HK-2 (cell line): Measurements from ENCODE around the gene TMEM196.
A peak's percentile ranks its signal among the peaks of the same experiment; 100 is the strongest.

Experiments
- DNase-seq: peaks from one replicate; pipeline ENCODE4 v3.0.0-alpha.2; 2018; ENCODE audit not compliant: unreplicated experiment

TMEM196 gene

GRCh38 chr7:19772841-19773760 lies at the start of gene TMEM196:
TMEM196 (minus strand) TSS chr7:19773617; CDS start chr7:19772696, 921 bp downstream.
- DNase-seq = no peak

GRCh38 chr7:19816128-19816527 lies 42.7 kb upstream of the TMEM196 start:
- no peak for DNase-seq

- DNase-seq = no peak
These were observed 42.1 kb upstream of the TMEM196 start for GRCh38 chr7:19815546-19815945.

DNA sequence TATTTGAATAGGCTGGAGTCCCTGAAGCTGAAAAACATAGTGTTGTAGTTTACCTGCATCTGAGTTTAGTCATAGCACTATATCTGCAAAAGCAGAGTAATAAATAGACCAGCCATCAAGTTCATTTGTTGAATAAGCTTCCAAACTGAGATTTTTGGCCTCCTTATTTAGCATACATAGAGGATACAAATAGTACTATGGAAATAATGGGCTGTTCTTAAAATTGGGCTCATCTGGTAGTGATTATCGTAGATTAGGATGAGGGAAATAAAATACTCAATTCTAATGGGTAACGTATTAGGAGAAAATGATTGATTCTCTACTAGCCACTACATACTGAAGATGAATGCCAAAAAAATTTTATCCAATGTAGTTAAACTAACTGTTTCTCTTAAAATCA lies 41.4 kb upstream of the TMEM196 start:
- no peak for DNase-seq

GRCh38 chr7:19811386-19811785 lies 38.0 kb upstream of the TMEM196 start:
- no peak for DNase-seq

DNA sequence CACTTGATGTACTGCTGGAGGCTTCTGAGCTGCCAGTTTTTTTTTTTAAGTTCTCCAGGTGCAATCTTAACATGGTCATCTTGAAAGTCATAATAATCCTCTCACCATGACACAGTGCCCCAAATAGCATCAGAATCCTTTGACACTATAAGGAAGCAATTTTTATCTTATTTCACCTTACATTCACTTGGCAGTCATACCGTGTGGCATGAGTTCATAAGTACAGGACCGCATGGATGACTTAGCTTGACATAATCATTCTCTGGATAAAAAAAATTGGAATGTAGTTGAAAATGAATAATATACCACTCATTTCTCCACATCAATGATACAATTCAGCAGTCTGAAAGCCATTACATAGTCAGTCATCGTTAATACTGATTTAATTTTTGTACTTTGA lies 25.6 kb upstream of the TMEM196 start:
- no peak for DNase-seq

DNA sequence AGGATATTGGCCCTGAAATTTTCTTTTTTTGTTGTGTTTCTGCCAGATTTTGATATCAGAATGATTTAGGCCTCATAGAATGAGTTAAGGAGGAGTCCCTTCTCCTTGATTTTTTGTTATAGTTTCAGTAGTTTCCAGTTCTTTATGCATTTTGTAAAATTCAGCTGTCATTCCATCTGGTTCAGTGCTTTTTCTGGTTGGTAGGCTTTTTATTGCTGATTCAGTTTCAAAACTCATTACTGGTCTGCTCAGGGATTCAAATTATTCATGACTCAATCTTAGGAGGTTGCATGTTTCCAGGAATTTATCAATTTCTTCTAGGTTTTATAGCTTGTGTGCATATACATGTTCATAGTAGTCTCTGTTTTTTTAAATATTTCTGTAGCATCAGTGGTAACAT lies 10.1 kb upstream of the TMEM196 start:
- DNase-seq = no peak

- no peak for DNase-seq
These were observed 3.6 kb upstream of the TMEM196 start for GRCh38 chr7:19776981-19777380.

- no peak for DNase-seq
These were observed 2.2 kb upstream of the TMEM196 start for GRCh38 chr7:19775578-19775977.

- no peak for DNase-seq
These were observed 1.1 kb downstream of the TMEM196 start for GRCh38 chr7:19772306-19772705.

DNA sequence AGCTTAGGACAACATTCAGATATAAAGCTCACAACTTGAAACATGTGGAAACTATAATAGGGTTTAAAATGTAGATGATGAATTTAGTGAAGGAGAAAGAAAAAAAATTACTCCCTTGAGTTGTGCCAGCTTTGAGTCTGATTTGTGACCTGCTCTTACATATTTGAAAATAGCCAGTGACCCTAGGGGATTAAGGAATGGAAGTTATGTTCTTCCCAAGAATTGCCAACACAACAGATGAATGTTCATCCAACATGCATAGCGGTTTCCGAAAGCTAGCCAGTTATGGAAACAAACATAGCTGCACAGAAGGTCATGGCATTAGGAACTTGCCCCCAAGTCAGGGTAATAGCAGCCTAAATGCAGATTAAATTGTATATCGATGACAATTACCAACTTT lies 10.8 kb downstream of the TMEM196 start:
- no peak for DNase-seq

DNA sequence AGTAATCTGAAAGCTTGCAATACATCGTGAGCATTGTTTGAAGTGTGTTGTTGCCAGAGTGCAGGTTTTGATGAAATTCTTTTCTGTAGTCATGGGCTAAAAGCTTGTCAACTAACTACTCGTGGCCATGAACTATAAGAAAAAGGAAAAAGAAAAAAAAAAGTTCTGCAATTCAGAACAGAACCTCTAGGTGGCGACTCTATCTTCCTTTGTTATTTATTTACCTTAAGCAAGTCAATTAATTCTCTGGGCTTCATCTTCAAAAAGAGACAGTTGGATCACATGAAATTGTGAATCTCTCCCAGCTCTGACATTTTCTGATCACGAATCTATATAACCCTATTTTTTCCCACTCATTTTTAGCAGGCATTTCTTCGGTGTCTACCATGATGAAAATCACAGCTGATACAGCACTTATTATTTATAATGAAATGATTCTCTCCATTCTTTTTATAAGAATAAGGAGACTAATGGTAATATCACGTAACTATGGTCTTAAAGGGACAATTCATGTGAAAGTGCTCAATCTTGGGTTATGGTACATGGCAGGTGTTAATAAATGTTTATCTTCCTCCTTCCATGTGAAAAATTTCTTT lies 18.8 kb downstream of the TMEM196 start:
- no peak for DNase-seq

DNA sequence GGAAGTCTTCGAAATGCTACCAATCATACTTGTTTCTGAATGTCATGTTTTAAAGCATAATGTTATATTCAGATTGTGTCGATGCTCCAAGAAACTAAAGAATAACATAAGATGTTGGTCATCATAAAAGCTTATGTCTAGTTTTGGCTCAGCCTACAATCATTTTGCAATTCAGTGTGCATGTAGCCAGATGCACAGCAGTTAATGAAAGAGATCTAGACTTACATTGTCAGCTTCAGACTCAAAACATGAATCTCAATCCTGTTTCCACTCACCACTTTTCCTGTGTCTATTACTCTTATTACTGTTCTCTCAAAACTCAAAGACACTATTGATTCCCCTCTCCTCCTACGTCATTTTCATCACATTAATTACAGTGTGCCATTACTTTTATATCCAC lies 21.4 kb downstream of the TMEM196 start:
- no peak for DNase-seq

GRCh38 chr7:19749658-19750057 lies 23.8 kb downstream of the TMEM196 start:
- no peak for DNase-seq

DNA sequence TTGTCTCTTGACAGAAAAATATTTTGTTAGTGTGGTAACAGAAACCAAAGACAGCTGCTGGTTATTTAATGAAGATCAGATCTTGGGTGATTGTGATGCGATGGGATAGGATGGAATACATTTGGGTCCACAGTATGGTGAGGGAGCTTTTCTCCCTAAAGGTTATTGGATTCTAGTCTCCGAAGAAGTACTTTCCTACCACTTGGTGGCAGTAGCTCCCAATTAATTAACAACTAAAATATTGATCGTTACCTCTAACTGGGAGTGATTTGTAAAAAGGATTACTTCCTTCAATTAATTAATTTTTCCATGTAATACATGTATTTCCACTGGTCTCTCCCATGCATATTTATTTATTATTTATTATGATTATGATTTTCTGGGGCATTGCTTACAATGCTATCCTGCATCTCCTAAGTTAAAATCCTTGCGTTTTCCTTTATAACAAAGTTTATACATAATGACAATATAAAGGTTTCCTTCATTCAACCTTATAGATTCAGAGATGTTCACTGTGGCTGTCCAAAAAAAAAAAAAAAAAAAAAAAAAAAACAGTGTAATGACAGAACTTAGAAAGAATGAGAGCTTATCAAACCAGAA lies 25.6 kb downstream of the TMEM196 start:
- no peak for DNase-seq

DNA sequence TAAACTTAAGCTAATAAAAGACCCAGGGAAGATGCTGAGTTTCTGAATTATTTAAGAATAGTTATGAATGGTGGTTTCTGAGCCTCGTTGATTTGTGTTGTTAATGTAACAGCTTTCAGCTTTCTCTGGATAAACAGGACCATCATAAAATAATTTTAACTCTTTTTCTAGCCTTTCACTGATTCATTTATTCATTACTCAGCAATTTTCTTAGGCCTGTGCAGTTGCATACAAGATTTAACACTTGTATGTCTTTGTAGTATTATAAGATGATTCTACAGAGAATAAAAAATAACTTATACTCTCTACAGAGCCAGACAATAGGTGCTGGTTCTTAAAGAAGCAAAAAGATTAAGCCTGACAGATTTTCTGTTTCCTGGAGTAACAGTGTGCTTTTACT lies 29.3 kb downstream of the TMEM196 start:
- DNase-seq = no peak

GRCh38 chr7:19728716-19729115 lies 44.7 kb downstream of the TMEM196 start:
- DNase-seq = no peak

- DNase-seq = no peak
These were observed 47.6 kb downstream of the TMEM196 start for GRCh38 chr7:19725770-19726169.

DNA sequence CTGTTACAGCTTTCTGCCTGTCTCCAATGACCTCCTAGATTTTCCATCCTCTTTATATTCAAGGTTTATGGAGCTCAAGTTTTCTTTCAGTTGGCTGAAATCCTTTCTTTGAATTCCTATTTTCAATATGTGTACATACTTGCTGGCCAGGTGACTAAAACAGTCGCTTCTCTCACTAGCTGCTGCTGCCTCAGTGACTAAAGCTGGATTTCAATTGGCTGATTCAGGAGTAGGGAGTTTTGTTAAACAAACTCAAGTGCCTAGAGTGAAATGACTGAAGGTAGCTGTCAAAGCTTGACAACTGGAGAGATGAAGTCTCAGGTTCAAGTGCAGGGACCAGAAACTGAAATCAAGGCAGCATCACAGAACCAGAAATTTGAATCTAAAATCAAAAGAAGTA lies 57.9 kb downstream of the TMEM196 start:
- no peak for DNase-seq

GRCh38 chr7:19713676-19714075 lies 59.7 kb downstream of the TMEM196 start:
- no peak for DNase-seq

GRCh38 chr7:19709249-19709578 lies 64.2 kb downstream of the TMEM196 start:
- DNase-seq = no peak

GRCh38 chr7:19708397-19709248 lies 64.8 kb downstream of the TMEM196 start, which contains the start of gene POLR1F:
POLR1F (minus strand) TSS chr7:19709037; CDS start chr7:19709016, 21 bp downstream.
- peak; percentile 97 for DNase-seq
